Measurements from ENCODE around the gene C17orf113. TPM values are rescaled to one million over a fixed set of nuclear protein-coding genes. Genes with fewer than 3 reads are reported as not detected.

Gene C17orf113
- total RNA-seq, 2 donors from 2014 or later: 1.7 to 2.9 TPM

DNA sequence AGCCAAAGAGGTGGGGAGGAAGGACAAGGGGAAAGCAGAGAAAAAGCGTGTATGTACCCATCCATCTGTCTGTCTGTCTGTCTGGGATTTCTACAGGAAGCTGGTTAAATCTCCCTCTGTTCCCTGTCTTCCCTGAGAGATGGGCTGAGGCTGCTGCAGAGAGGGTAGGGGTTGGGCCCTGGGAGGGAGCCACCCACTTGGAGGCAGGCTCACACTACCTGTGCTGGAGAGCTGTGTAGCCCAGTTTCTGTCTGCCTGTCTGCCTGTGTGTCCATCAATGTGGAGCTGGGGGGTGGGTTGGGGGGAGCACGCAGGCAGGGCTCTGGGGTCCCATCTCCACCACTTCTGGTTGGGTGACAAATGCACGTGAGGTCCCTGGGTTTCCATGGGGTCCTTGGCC, 18.6 kb upstream of the C17orf113 start:
- peaks cover 36% of the 10 kb centered on the region for H3K27me3 Mint-ChIP-seq (ENCODE audit: insufficient read depth)
- TF ChIP-seq, protein P1, sequence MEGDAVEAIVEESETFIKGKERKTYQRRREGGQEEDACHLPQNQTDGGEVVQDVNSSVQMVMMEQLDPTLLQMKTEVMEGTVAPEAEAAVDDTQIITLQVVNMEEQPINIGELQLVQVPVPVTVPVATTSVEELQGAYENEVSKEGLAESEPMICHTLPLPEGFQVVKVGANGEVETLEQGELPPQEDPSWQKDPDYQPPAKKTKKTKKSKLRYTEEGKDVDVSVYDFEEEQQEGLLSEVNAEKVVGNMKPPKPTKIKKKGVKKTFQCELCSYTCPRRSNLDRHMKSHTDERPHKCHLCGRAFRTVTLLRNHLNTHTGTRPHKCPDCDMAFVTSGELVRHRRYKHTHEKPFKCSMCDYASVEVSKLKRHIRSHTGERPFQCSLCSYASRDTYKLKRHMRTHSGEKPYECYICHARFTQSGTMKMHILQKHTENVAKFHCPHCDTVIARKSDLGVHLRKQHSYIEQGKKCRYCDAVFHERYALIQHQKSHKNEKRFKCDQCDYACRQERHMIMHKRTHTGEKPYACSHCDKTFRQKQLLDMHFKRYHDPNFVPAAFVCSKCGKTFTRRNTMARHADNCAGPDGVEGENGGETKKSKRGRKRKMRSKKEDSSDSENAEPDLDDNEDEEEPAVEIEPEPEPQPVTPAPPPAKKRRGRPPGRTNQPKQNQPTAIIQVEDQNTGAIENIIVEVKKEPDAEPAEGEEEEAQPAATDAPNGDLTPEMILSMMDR (conservative IDR thresholded peaks at IDR 0.05): no peak
- peak; percentile 77 for DNase-seq
- no peaks in the 10 kb centered on the region for H3K36me3 ChIP-seq (ENCODE audit: control insufficient read depth, insufficient read depth, low read length)
- no peaks in the 10 kb centered on the region for H3K36me3 Mint-ChIP-seq (ENCODE audit: low read depth)
- no peak overlapping the region for H3K27ac ChIP-seq (ENCODE audit: low read depth, low read length)
- H3K9me3 Mint-ChIP-seq: no peaks in the 10 kb centered on the region
- no peak overlapping the region for H3K4me3 Mint-ChIP-seq
- H3K9ac ChIP-seq (ENCODE audit: extremely low read depth, low read length, poor library complexity, severe bottlenecking): no peak overlapping the region
- no peak overlapping the region for H3K27ac Mint-ChIP-seq
- no peak overlapping the region for H3K4me3 ChIP-seq (ENCODE audit: low read length)
- H3K27me3 ChIP-seq (ENCODE audit: control insufficient read depth, insufficient read depth, low read length, poor library complexity, severe bottlenecking): peaks cover 32% of the 10 kb centered on the region
- peaks cover 7% of the 10 kb centered on the region for H3K4me1 Mint-ChIP-seq
- 79 to 100% methylated on average over 2 to 3 of the region's 3 CpGs for WGBS, 2 experiments (ENCODE audit: insufficient coverage in 1 of 2, insufficient read length in 1 of 2)
- H3K4me1 ChIP-seq (ENCODE audit: control insufficient read depth, insufficient read depth, low read length): no peaks in the 10 kb centered on the region
- no peaks in the 10 kb centered on the region for H3K9me3 ChIP-seq (ENCODE audit: control insufficient read depth, low read length)

DNA sequence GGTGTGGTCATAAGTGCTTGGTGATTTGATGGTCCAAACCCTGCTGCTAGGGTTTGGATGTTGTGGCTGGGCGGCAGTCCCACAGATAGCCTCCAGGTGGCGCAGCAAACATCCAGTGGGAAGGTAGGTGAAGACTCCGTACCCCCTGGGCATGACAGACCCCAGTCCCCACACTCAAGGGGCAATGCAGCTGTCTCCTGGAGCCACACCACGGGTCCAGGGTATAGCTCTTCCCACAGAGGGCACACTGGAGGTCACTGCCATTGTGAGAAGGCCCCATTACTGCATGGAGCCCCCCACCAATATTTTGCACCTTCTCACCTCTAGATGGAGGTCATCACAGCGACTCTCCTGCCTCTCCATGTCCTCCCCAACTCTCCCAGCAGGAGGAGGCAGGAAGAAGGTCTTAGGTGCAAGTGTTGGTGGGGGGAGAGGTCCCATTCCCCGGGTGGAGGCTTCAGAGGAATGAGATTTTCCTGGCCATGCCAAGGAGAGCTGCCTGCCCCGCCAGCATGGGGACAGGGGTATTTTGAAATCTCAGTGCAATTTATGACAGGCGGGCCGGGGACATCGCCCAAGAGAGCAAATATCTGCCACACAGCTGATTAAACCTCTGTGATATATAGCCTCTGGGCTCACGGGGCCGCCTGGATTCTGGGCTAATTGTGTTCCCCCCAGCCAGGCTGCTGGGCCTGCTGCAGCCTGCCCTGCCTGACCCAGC, 17.1 kb upstream of the C17orf113 start:
- TF ChIP-seq, protein P1 (conservative IDR thresholded peaks at IDR 0.05): peak; percentile 98
- Mint-ChIP-seq H3K4me1 (peaks cover 14% of the 10 kb centered on the region), H3K27ac (no peak overlapping the region), H3K9me3 (no peaks in the 10 kb centered on the region), H3K4me3 (no peak overlapping the region), H3K36me3 (ENCODE audit: low read depth) (no peaks in the 10 kb centered on the region), H3K27me3 (ENCODE audit: insufficient read depth) (peaks cover 23% of the 10 kb centered on the region)
- 56% methylated on average over 8 to 11 of the region's 12 CpGs for WGBS, 2 experiments (ENCODE audit: insufficient coverage in 1 of 2, insufficient read length in 1 of 2)
- peak; percentile 98 for DNase-seq
- Histone ChIP-seq H3K4me1 (ENCODE audit: control insufficient read depth, insufficient read depth, low read length) (peaks cover 3% of the 10 kb centered on the region), H3K36me3 (ENCODE audit: control insufficient read depth, insufficient read depth, low read length) (no peaks in the 10 kb centered on the region), H3K9me3 (ENCODE audit: control insufficient read depth, low read length) (no peaks in the 10 kb centered on the region), H3K27ac (ENCODE audit: low read depth, low read length) (no peak overlapping the region), H3K4me3 (ENCODE audit: low read length) (no peak overlapping the region), H3K27me3 (ENCODE audit: control insufficient read depth, insufficient read depth, low read length, poor library complexity, severe bottlenecking) (peaks cover 18% of the 10 kb centered on the region), H3K9ac (ENCODE audit: extremely low read depth, low read length, poor library complexity, severe bottlenecking) (no peak overlapping the region)

DNA sequence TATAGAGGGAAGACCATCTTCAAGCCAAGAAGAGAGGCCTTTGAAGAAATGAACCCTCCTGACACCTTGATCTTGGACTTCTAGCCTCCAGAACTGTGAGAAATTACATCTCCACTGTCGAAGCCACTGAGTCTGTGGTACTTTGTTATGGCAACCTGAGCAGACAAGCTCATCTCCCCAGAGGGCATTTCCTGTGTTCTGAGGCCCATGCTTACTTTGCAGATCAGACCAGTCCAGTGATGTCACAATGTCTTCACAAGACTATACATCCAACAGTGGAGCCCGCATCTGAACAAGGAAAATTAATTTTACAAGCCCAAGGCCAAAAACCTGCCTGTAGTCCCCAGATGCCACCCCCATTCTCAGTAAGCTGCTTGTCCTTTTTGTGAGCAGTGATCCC, 14.8 kb upstream of the C17orf113 start:
- no peaks in the 10 kb centered on the region for H3K27me3 ChIP-seq (ENCODE audit: control insufficient read depth, insufficient read depth, low read length, poor library complexity, severe bottlenecking)
- Mint-ChIP-seq H3K36me3 (ENCODE audit: low read depth) (no peaks in the 10 kb centered on the region), H3K4me1 (peaks cover 18% of the 10 kb centered on the region), H3K27me3 (ENCODE audit: insufficient read depth) (peaks cover 5% of the 10 kb centered on the region), H3K4me3 (no peak overlapping the region), H3K27ac (peak overlapping the region; percentile 44), H3K9me3 (no peaks in the 10 kb centered on the region)
- no peak for DNase-seq
- no peak overlapping the region for H3K27ac ChIP-seq (ENCODE audit: low read depth, low read length)
- no peak overlapping the region for H3K4me3 ChIP-seq (ENCODE audit: low read length)
- H3K36me3 ChIP-seq (ENCODE audit: control insufficient read depth, insufficient read depth, low read length): no peaks in the 10 kb centered on the region
- H3K9me3 ChIP-seq (ENCODE audit: control insufficient read depth, low read length): no peaks in the 10 kb centered on the region
- TF ChIP-seq, protein P1 (conservative IDR thresholded peaks at IDR 0.05): no peak
- H3K4me1 ChIP-seq (ENCODE audit: control insufficient read depth, insufficient read depth, low read length): peaks cover 3% of the 10 kb centered on the region
- no peak overlapping the region for H3K9ac ChIP-seq (ENCODE audit: extremely low read depth, low read length, poor library complexity, severe bottlenecking)
- WGBS, 2 experiments (ENCODE audit: insufficient coverage in 1 of 2, insufficient read length in 1 of 2): 75 to 95% methylated on average over 2 of the region's 2 CpGs

Measured in endodermal cell (in vitro differentiated cells).